ENCODE measurements around the gene PGBD5. TPM values are rescaled to one million over a fixed set of nuclear protein-coding genes. Genes with fewer than 3 reads are reported as not detected.

Gene PGBD5
- total RNA-seq, 2 experiments from 2014 or later: not detected

- intact Hi-C loops (cut with micrococcal nuclease): no loop called here
- H3K4me1 Mint-ChIP-seq (ENCODE audit: low read depth): no peaks in the 10 kb centered on the region
- CTCF ChIA-PET: no interaction called here
These were observed 105.3 kb downstream of the PGBD5 start for GRCh38 chr1:230320804-230321203.

GRCh38 chr1:230319014-230319747, 107.0 kb downstream of the PGBD5 start:
- DNase-seq: no peak
- Mint-ChIP-seq H3K27me3 (peaks cover 2% of the 10 kb centered on the region), H3K9me3 (no peaks in the 10 kb centered on the region), H3K4me1 (ENCODE audit: low read depth) (no peaks in the 10 kb centered on the region), H3K4me3 (no peak overlapping the region), H3K36me3 (ENCODE audit: low read depth) (no peaks in the 10 kb centered on the region), H3K27ac (no peak overlapping the region)
- no peak for ATAC-seq
- ChIA-PET CTCF (no interaction called here), POLR2A (no interaction called here)
- intact Hi-C loops (cut with micrococcal nuclease): no loop called here
- no peak for TF ChIP-seq CTCF (IDR thresholded peaks at IDR 0.05)

More at GRCh38 chr1:230320804-230321203, 105.3 kb downstream of the PGBD5 start:
- no peak for TF ChIP-seq CTCF (IDR thresholded peaks at IDR 0.05)
- Mint-ChIP-seq H3K36me3 (ENCODE audit: low read depth) (no peaks in the 10 kb centered on the region), H3K27me3 (no peaks in the 10 kb centered on the region), H3K9me3 (no peaks in the 10 kb centered on the region), H3K27ac (no peak overlapping the region), H3K4me3 (no peak overlapping the region)
- POLR2A ChIA-PET: no interaction called here
- ATAC-seq (no peak), DNase-seq (no peak)

- intact Hi-C loops (cut with micrococcal nuclease): no loop called here
- Mint-ChIP-seq H3K27ac (no peak overlapping the region), H3K4me1 (ENCODE audit: low read depth) (no peaks in the 10 kb centered on the region), H3K4me3 (no peak overlapping the region), H3K27me3 (peaks cover 4% of the 10 kb centered on the region), H3K36me3 (ENCODE audit: low read depth) (no peaks in the 10 kb centered on the region), H3K9me3 (no peaks in the 10 kb centered on the region)
- no peak for TF ChIP-seq CTCF (IDR thresholded peaks at IDR 0.05)
- DNase-seq (no peak), ATAC-seq (no peak)
- ChIA-PET POLR2A (no interaction called here), CTCF (no interaction called here)
These were observed 108.0 kb downstream of the PGBD5 start for GRCh38 chr1:230317823-230318819.

- Mint-ChIP-seq H3K36me3 (ENCODE audit: low read depth) (no peaks in the 10 kb centered on the region), H3K4me3 (no peak overlapping the region), H3K9me3 (no peaks in the 10 kb centered on the region), H3K27me3 (peaks cover 6% of the 10 kb centered on the region), H3K27ac (no peak overlapping the region), H3K4me1 (ENCODE audit: low read depth) (no peaks in the 10 kb centered on the region)
- DNase-seq (no peak), ATAC-seq (no peak)
- ChIA-PET CTCF (no interaction called here), POLR2A (no interaction called here)
- intact Hi-C loops (cut with micrococcal nuclease): no loop called here
- no peak for TF ChIP-seq CTCF (IDR thresholded peaks at IDR 0.05)
These were observed 109.0 kb downstream of the PGBD5 start for GRCh38 chr1:230316864-230317745.
